NCI-H748 treated with DMSO at 0.1 percent for 48 hours (cell line): ENCODE measurements around the gene HPSE2.

Source experiments
- DNase-seq: peaks from one replicate; lab custom pipeline; 2025; lab: John Stamatoyannopoulos, UW

The HPSE2 gene

GRCh38 chr10:98429320-98430072 is 806.2 kb downstream of the HPSE2 start:
- DNase-seq = no peak

- no peak for DNase-seq
These were observed 808.6 kb downstream of the HPSE2 start for GRCh38 chr10:98427011-98427515.

GRCh38 chr10:98425511-98426352 is 809.9 kb downstream of the HPSE2 start:
- DNase-seq = no peak

- DNase-seq = no peak
These were observed 811.1 kb downstream of the HPSE2 start for GRCh38 chr10:98424295-98425254.

- DNase-seq = no peak
These were observed 811.9 kb downstream of the HPSE2 start for GRCh38 chr10:98423691-98424120.

GRCh38 chr10:98422182-98422581 is 813.5 kb downstream of the HPSE2 start:
- DNase-seq = no peak

GRCh38 chr10:98420786-98421185 is 814.9 kb downstream of the HPSE2 start:
- DNase-seq = no peak

GRCh38 chr10:98419469-98420261 is 816.0 kb downstream of the HPSE2 start:
- DNase-seq = no peak

GRCh38 chr10:98418665-98419468 is 816.8 kb downstream of the HPSE2 start:
- DNase-seq = no peak

- DNase-seq = no peak
These were observed 817.5 kb downstream of the HPSE2 start for GRCh38 chr10:98417973-98418664.

GRCh38 chr10:98417481-98417959 is 818.1 kb downstream of the HPSE2 start:
- no peak for DNase-seq

GRCh38 chr10:98416606-98417388 is 818.9 kb downstream of the HPSE2 start:
- DNase-seq = no peak

GRCh38 chr10:98415731-98416119 is 819.9 kb downstream of the HPSE2 start:
- DNase-seq = no peak

GRCh38 chr10:98414932-98415730 is 820.5 kb downstream of the HPSE2 start, which contains the start of gene PYROXD2:
PYROXD2 (minus strand) TSS chr10:98415182; CDS start chr10:98415135, 47 bp downstream.
- DNase-seq = peak; percentile 46

- DNase-seq = no peak
These were observed 821.1 kb downstream of the HPSE2 start for GRCh38 chr10:98414578-98414931.

GRCh38 chr10:98411768-98412167 is 823.9 kb downstream of the HPSE2 start:
- DNase-seq = no peak

- no peak for DNase-seq
These were observed 824.5 kb downstream of the HPSE2 start for GRCh38 chr10:98411166-98411565.

GRCh38 chr10:98410759-98411158 is 824.9 kb downstream of the HPSE2 start:
- no peak for DNase-seq
